ENCODE results near the gene SCP2.

GRCh38 chr1:53020588-53020987, 93.5 kb downstream of the SCP2 start:
- TF ChIP-seq POLR2A (IDR thresholded peaks at IDR 0.05) (no peak), EP300 (IDR thresholded peaks at IDR 0.05; ENCODE audit: low read depth) (no peak), CTCF (IDR thresholded peaks at IDR 0.05) (no peak)
